ENCODE measurements around the gene TENM4. TPM values are rescaled to one million over a fixed set of nuclear protein-coding genes. Genes with fewer than 3 reads are reported as not detected.

Gene TENM4
- total and polyA plus RNA-seq, 2 of the 13 experiments (the other 11 are each of a cell fraction or from before 2014, with no cell fraction given): not detected

GRCh38 chr11:79437981-79438630, 2.7 kb downstream of the TENM4 start (continued):
- TF ChIP-seq SOX6 (IDR thresholded peaks at IDR 0.05) (no peak), SOX6 (CRISPR knock-in tag; IDR thresholded peaks at IDR 0.05) (no peak), ZNF572 (CRISPR knock-in tag; IDR thresholded peaks at IDR 0.05) (no peak), TGIF2 (CRISPR knock-in tag; IDR thresholded peaks at IDR 0.05) (no peak)

GRCh38 chr11:79437278-79437980, 3.4 kb downstream of the TENM4 start:
- WGBS (ENCODE audit: low lambda C conversion rate): 71% methylated on average over 38 of the region's 74 CpGs
- ChIA-PET POLR2A (no interaction called here), CTCF (ENCODE audit: low intra/inter-chr PET ratio, low total read pairs) (no interaction called here)
- Histone ChIP-seq H3K27ac (ENCODE audit: extremely low read length, insufficient read depth, low read length) (no peak overlapping the region), H3K9me3 (ENCODE audit: low read length) (no peaks in the 10 kb centered on the region), H3K4me1 (ENCODE audit: insufficient read depth, low read length) (no peaks in the 10 kb centered on the region), H3K4me3 (replicated peaks in 1 of 3; ENCODE audit: insufficient read depth in 1 of 3, low read depth in 2 of 3, low read length in 3 of 3) (no peak overlapping the region), H2AFZ (ENCODE audit: low read length) (no peak overlapping the region), H3K4me2 (ENCODE audit: low read depth, low read length) (no peak overlapping the region), H3K79me2 (ENCODE audit: insufficient read depth, low read length) (no peaks in the 10 kb centered on the region), H4K20me1 (ENCODE audit: insufficient read depth, low read length) (no peaks in the 10 kb centered on the region), H3K9ac (ENCODE audit: insufficient read depth, low read depth, low read length) (no peak overlapping the region), H3K27me3 (ENCODE audit: control insufficient read depth in 1 of 2, insufficient read depth in 2 of 2, low read length in 2 of 2) (peaks cover 3 to 58% of the 10 kb centered on the region in 2 experiments), H3K36me3 (replicated peaks in 1 of 2; ENCODE audit: control insufficient read depth in 1 of 2, insufficient read depth in 2 of 2, low read length in 2 of 2) (no peaks in the 10 kb centered on the region)
- no peak for FAIRE-seq
- BruUV-seq (replicated peaks): no TSS peak
- no peak for DNase-seq (ENCODE audit: low spot score)
- in situ Hi-C loops (cut with HindIII; ENCODE audit: extremely low pct_ligation_motif_present, low pct_unique_long_range_greater_than_20kb): no loop called here
- intact Hi-C loops (cut with micrococcal nuclease; ENCODE audit: unreplicated experiment): no loop called here
- ATAC-seq: no peak
- TF ChIP-seq GPN1 (CRISPR knock-in tag; IDR thresholded peaks at IDR 0.05; ENCODE audit: borderline replicate concordance) (no peak), ZFP36L1 (CRISPR knock-in tag; IDR thresholded peaks at IDR 0.05) (no peak), ZZZ3 (CRISPR knock-in tag; IDR thresholded peaks at IDR 0.05; ENCODE audit: borderline replicate concordance) (no peak), ZNF296 (CRISPR knock-in tag; conservative IDR thresholded peaks at IDR 0.05) (no peak), ZNF746 (CRISPR knock-in tag; IDR thresholded peaks at IDR 0.05) (no peak), HMG20A (CRISPR knock-in tag; IDR thresholded peaks at IDR 0.05; ENCODE audit: borderline replicate concordance) (no peak), ZNF552 (CRISPR knock-in tag; IDR thresholded peaks at IDR 0.05; ENCODE audit: borderline replicate concordance) (no peak), ZSCAN21 (CRISPR knock-in tag; IDR thresholded peaks at IDR 0.05; ENCODE audit: borderline replicate concordance) (no peak), RFXANK (CRISPR knock-in tag; IDR thresholded peaks at IDR 0.05) (no peak), MAFF (IDR thresholded peaks at IDR 0.05; ENCODE audit: low read depth, low read length) (no peak), HNF1A (IDR thresholded peaks at IDR 0.05; ENCODE audit: low read depth) (no peak), HNF1A (CRISPR knock-in tag; IDR thresholded peaks at IDR 0.05; ENCODE audit: borderline replicate concordance) (no peak)
- TF ChIP-seq, protein P1, sequence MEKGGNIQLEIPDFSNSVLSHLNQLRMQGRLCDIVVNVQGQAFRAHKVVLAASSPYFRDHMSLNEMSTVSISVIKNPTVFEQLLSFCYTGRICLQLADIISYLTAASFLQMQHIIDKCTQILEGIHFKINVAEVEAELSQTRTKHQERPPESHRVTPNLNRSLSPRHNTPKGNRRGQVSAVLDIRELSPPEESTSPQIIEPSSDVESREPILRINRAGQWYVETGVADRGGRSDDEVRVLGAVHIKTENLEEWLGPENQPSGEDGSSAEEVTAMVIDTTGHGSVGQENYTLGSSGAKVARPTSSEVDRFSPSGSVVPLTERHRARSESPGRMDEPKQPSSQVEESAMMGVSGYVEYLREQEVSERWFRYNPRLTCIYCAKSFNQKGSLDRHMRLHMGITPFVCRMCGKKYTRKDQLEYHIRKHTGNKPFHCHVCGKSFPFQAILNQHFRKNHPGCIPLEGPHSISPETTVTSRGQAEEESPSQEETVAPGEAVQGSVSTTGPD (CRISPR knock-in tag; IDR thresholded peaks at IDR 0.05): no peak
- TF ChIP-seq, protein P2, sequence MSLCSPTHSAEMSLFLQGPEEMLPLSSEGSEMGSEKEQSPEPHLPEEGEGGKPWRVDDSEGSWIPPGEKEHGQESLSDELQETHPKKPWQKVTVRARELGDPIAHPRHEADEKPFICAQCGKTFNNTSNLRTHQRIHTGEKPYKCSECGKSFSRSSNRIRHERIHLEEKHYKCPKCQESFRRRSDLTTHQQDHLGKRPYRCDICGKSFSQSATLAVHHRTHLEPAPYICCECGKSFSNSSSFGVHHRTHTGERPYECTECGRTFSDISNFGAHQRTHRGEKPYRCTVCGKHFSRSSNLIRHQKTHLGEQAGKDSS (CRISPR knock-in tag; IDR thresholded peaks at IDR 0.05; ENCODE audit: borderline replicate concordance, low read depth): no peak

Data from HepG2 (cell line).